Measurements from ENCODE around the gene RNGTT. TPM values are rescaled to one million over a fixed set of nuclear protein-coding genes. Genes with fewer than 3 reads are reported as not detected.

Gene RNGTT
- total RNA-seq, 1 experiment from 2014 or later, result 15.7 TPM

DNA sequence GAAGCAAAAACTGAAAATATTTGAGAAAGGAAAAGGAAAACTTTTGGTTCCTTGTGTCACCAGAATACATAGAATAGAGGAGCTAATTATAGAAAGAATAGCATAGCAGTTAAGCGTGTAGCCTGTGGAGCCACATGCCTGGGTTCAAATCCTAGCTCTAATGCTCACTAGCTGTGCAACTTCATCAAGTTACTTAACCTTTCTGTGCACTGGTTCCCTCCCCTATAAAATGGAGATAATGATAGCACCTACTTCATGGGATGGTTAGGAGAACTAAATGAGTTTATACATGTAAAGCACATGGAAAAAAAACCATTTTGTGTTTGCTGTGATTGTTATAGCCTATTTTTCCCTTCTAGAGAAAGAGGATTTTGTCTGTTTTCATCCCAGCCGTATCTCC is 24.5 kb upstream of the RNGTT start:
- intact Hi-C loops (cut with micrococcal nuclease), result no loop called here
- CTCF ChIA-PET, result no interaction called here
- no peaks in the 10 kb centered on the region for H3K36me3 ChIP-seq (ENCODE audit: low read depth, low read length)
- no TSS peak for BruUV-seq (replicated peaks)
- H3K4me3 ChIP-seq (ENCODE audit: low read length), result no peak overlapping the region
- no peak overlapping the region for H3K27ac ChIP-seq (ENCODE audit: low read length)
- no peaks in the 10 kb centered on the region for H3K27me3 ChIP-seq (ENCODE audit: low read length)
- DNase-seq (no peak), ATAC-seq (no peak)
- no peaks in the 10 kb centered on the region for H3F3A ChIP-seq (ENCODE audit: low read length, unreplicated experiment)
- H3K9me2 ChIP-seq (replicated peaks; ENCODE audit: low read length), result no peaks in the 10 kb centered on the region
- no peaks in the 10 kb centered on the region for H4K20me1 ChIP-seq (ENCODE audit: low read length)
- TF ChIP-seq EZH2 (IDR thresholded peaks at IDR 0.05; ENCODE audit: low read length, unreplicated experiment), result no peak
- no peak for TF ChIP-seq EZH2phosphoT487 (IDR thresholded peaks at IDR 0.05; ENCODE audit: borderline replicate concordance, low read length)
- TF ChIP-seq, protein P1, sequence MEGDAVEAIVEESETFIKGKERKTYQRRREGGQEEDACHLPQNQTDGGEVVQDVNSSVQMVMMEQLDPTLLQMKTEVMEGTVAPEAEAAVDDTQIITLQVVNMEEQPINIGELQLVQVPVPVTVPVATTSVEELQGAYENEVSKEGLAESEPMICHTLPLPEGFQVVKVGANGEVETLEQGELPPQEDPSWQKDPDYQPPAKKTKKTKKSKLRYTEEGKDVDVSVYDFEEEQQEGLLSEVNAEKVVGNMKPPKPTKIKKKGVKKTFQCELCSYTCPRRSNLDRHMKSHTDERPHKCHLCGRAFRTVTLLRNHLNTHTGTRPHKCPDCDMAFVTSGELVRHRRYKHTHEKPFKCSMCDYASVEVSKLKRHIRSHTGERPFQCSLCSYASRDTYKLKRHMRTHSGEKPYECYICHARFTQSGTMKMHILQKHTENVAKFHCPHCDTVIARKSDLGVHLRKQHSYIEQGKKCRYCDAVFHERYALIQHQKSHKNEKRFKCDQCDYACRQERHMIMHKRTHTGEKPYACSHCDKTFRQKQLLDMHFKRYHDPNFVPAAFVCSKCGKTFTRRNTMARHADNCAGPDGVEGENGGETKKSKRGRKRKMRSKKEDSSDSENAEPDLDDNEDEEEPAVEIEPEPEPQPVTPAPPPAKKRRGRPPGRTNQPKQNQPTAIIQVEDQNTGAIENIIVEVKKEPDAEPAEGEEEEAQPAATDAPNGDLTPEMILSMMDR (conservative IDR thresholded peaks at IDR 0.05; ENCODE audit: low read depth, low read length), result no peak
- H2AFZ ChIP-seq (ENCODE audit: low read length), result no peak overlapping the region
- H3K9ac ChIP-seq (ENCODE audit: low read length), result no peak overlapping the region
- H3K4me2 ChIP-seq (ENCODE audit: low read length), result no peak overlapping the region
- POLR2A ChIA-PET (ENCODE audit: unreplicated experiment), result no interaction called here
- H3K9me3 ChIP-seq (ENCODE audit: low read length), result no peaks in the 10 kb centered on the region
- H3K79me2 ChIP-seq (ENCODE audit: low read length), result no peaks in the 10 kb centered on the region
- peaks cover 9% of the 10 kb centered on the region; the same call in 1 of the 2 replicates for H3K4me1 ChIP-seq (ENCODE audit: insufficient read depth, low read length)

DNA sequence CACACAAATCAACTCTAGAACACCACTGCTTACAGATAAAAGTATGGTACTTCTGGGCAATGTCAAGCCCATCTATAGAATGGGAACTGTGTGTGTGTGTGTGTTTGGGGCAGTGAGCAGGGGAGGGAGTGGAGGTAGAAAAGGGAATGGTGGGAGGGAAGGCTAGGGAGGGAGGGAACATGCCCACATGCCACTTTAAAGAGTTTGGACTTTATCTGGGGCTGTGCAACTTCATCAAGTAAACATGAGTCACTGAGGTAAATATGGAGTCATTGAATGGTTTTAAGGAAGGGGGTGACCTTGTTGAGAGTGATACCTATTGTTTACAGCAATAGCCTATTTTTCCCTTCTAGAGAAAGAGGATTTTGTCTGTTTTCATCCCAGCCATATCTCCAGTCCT is 22.5 kb upstream of the RNGTT start:
- H3F3A ChIP-seq (ENCODE audit: low read length, unreplicated experiment), result no peaks in the 10 kb centered on the region
- H3K27me3 ChIP-seq (ENCODE audit: low read length), result no peaks in the 10 kb centered on the region
- H3K4me2 ChIP-seq (ENCODE audit: low read length), result 0 out of 2 replicates have a peak overlapping the region, but pooled peaks have one; percentile 12
- no peaks in the 10 kb centered on the region for H3K79me2 ChIP-seq (ENCODE audit: low read length)
- H4K20me1 ChIP-seq (ENCODE audit: low read length), result no peaks in the 10 kb centered on the region
- intact Hi-C loops (cut with micrococcal nuclease), result no loop called here
- peaks cover 9% of the 10 kb centered on the region; the same call in 1 of the 2 replicates for H3K4me1 ChIP-seq (ENCODE audit: insufficient read depth, low read length)
- no peaks in the 10 kb centered on the region for H3K9me3 ChIP-seq (ENCODE audit: low read length)
- TF ChIP-seq EZH2phosphoT487 (IDR thresholded peaks at IDR 0.05; ENCODE audit: borderline replicate concordance, low read length) (no peak), EZH2 (IDR thresholded peaks at IDR 0.05; ENCODE audit: low read length, unreplicated experiment) (no peak)
- TF ChIP-seq, protein P1 (conservative IDR thresholded peaks at IDR 0.05; ENCODE audit: low read depth, low read length), result no peak
- H2AFZ ChIP-seq (ENCODE audit: low read length), result no peak overlapping the region
- no peak overlapping the region for H3K27ac ChIP-seq (ENCODE audit: low read length)
- peak; percentile 82 for ATAC-seq
- H3K9ac ChIP-seq (ENCODE audit: low read length), result no peak overlapping the region
- ChIA-PET POLR2A (ENCODE audit: unreplicated experiment) (no interaction called here), CTCF (no interaction called here)
- no peaks in the 10 kb centered on the region for H3K9me2 ChIP-seq (replicated peaks; ENCODE audit: low read length)
- no TSS peak for BruUV-seq (replicated peaks)
- DNase-seq, result peak; percentile 67
- H3K36me3 ChIP-seq (ENCODE audit: low read depth, low read length), result no peaks in the 10 kb centered on the region
- no peak overlapping the region for H3K4me3 ChIP-seq (ENCODE audit: low read length)

DNA sequence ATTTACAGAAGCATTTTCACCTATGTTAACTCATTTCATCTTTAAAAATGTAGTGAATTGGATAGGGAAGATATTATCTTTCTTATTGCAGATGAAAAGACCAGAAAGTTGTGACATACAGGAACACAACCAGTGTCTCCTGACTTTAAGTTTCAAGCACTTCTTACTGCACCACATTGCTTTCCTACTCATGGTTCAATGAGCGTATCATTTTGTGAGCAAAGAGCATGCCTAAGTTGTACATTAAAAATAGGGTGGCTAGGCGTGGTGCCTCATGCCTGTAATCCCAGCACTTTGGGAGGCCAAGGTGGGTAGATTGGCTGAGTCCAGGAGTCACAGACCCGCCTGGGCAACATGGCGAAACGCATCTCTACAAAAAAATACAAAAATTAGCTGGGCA is 21.2 kb upstream of the RNGTT start:
- CTCF ChIA-PET, result no interaction called here

More for the DNA sequence above, 21.2 kb upstream of the RNGTT start:
- no peak for ATAC-seq
- Histone ChIP-seq H3K27ac (ENCODE audit: low read length) (no peak overlapping the region), H3K4me2 (ENCODE audit: low read length) (no peak overlapping the region), H3K9me2 (replicated peaks; ENCODE audit: low read length) (no peaks in the 10 kb centered on the region), H2AFZ (ENCODE audit: low read length) (no peak overlapping the region), H4K20me1 (ENCODE audit: low read length) (no peaks in the 10 kb centered on the region), H3K79me2 (ENCODE audit: low read length) (no peaks in the 10 kb centered on the region), H3K27me3 (ENCODE audit: low read length) (no peaks in the 10 kb centered on the region), H3K4me1 (ENCODE audit: insufficient read depth, low read length) (peaks cover 9% of the 10 kb centered on the region; the same call in 1 of the 2 replicates), H3K9ac (ENCODE audit: low read length) (no peak overlapping the region), H3K4me3 (ENCODE audit: low read length) (no peak overlapping the region), H3F3A (ENCODE audit: low read length, unreplicated experiment) (no peaks in the 10 kb centered on the region), H3K9me3 (ENCODE audit: low read length) (no peaks in the 10 kb centered on the region), H3K36me3 (ENCODE audit: low read depth, low read length) (no peaks in the 10 kb centered on the region)
- intact Hi-C loops (cut with micrococcal nuclease), result no loop called here
- no peak for TF ChIP-seq EZH2phosphoT487 (IDR thresholded peaks at IDR 0.05; ENCODE audit: borderline replicate concordance, low read length)
- TF ChIP-seq EZH2 (IDR thresholded peaks at IDR 0.05; ENCODE audit: low read length, unreplicated experiment), result no peak
- TF ChIP-seq, protein P1 (conservative IDR thresholded peaks at IDR 0.05; ENCODE audit: low read depth, low read length), result no peak
- no peak for DNase-seq
- no TSS peak for BruUV-seq (replicated peaks)
- POLR2A ChIA-PET (ENCODE audit: unreplicated experiment), result no interaction called here

Data from PC-3 (cell line).